Lower leg skin (tissue), 4 donors: ENCODE data around the gene GSN. TPM values are rescaled to one million over a fixed set of nuclear protein-coding genes. Genes with fewer than 3 reads are reported as not detected.

Experiments
- DNase-seq, 2 donors: peaks; one replicate each; pipeline ENCODE4 v3.0.0-alpha.2; 2019; ENCODE audit warnings: low spot score in 2 of 2
- H3K4me3 ChIP-seq: fragments of 200-600 bp; sonication (generic); 2 replicates; pipeline ENCODE4 v1.5.1; 2017; ENCODE audit warnings: mild to moderate bottlenecking, low read depth; ENCODE audit not compliant: poor library complexity, severe bottlenecking
- POLR2A ChIP-seq, 2 donors: fragments of 450-650 bp; IDR thresholded peaks; one replicate each; pipeline ENCODE4 v1.6.1; 2016 to 2017; ENCODE audit warnings: antibody characterized with exemption in 2 of 2, mild to moderate bottlenecking in 1 of 2, moderate library complexity in 1 of 2
- WGBS, 2 donors: methylation state at CpG; one replicate each; pipeline ENCODE4 v1.1.5; 2018; 5-methylcytosine and 5-hydroxymethylcytosine counted together
- intact Hi-C: fragments of 100-400 bp; cut with DNase I; formaldehyde crosslinking; loops from one replicate; pipeline ENCODE4 v1.15.0; 2023; ENCODE audit warnings: low total_unique reads
- total RNA-seq, 4 donors: library from RNA; depleted of rRNA; stranded (reverse); fragments of >200 nt; gene quantifications; one replicate each; pipeline ENCODE4 v1.1.0, GENCODE V29; 2016
- TF ChIP-seq, protein P1 (sequence below), 3 donors: fragments of 450-650 bp; IDR thresholded peaks; one replicate each; pipeline ENCODE4 v1.5.1; 2016; ENCODE audit warnings: antibody characterized with exemption in 3 of 3, mild to moderate bottlenecking in 3 of 3, moderate library complexity in 2 of 3

The GSN gene
- total RNA-seq, 4 donors from 2014 or later = 835 to 2,031 (median 1,042) TPM

DNA sequence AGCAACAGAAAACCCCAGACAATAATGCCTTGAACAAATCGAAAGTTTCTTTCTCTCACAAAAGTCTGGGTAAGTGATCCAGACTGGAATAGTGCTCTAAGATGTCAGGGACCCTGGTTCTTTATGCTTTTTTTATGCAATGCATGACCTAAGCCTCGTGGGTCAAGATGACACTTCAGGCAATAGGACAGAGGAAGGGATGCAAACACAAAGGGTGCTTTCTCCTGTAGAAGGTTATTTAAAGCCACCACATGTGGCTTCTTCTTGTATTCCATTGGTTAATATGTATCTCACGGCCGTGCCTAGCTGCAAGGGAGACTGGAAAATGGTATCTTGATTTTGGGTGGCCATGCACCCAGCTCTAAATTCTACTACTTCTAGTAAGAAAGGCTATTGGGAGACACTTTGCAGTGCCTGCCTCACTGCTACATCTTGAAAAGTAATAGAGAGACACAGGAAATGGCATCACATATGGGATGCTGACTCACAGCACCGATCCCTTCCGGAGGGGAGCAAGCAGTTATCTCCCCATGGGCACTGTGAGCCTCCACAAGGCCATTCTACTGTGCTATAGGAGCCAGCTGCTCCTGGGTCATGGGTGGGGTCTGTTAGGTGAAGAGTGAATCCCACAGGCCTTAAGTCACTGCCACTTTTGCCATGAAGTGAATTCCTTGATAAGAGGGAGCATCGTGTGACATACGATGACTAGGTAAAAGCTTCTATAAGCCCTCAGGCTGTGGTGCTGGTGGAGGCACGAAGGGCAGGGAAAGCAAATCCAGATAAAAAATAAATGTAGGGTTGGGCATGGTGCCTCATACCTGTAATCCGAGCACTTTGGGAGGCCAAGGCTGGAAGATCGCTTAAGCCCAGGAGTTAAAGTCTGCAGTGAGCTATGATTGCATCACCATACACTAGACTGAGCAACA, 33.8 kb upstream of the GSN start:
- WGBS, 2 donors = 82 to 86% methylated on average over 11 of the region's 11 CpGs
- intact Hi-C loops = no loop called here
- DNase-seq = peak in 1 of 2 donors; percentile 50
- no peak overlapping the region for H3K4me3 ChIP-seq
- no peak for TF ChIP-seq POLR2A (IDR thresholded peaks at IDR 0.05)
- TF ChIP-seq, protein P1, sequence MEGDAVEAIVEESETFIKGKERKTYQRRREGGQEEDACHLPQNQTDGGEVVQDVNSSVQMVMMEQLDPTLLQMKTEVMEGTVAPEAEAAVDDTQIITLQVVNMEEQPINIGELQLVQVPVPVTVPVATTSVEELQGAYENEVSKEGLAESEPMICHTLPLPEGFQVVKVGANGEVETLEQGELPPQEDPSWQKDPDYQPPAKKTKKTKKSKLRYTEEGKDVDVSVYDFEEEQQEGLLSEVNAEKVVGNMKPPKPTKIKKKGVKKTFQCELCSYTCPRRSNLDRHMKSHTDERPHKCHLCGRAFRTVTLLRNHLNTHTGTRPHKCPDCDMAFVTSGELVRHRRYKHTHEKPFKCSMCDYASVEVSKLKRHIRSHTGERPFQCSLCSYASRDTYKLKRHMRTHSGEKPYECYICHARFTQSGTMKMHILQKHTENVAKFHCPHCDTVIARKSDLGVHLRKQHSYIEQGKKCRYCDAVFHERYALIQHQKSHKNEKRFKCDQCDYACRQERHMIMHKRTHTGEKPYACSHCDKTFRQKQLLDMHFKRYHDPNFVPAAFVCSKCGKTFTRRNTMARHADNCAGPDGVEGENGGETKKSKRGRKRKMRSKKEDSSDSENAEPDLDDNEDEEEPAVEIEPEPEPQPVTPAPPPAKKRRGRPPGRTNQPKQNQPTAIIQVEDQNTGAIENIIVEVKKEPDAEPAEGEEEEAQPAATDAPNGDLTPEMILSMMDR (IDR thresholded peaks at IDR 0.05) = no peak

DNA sequence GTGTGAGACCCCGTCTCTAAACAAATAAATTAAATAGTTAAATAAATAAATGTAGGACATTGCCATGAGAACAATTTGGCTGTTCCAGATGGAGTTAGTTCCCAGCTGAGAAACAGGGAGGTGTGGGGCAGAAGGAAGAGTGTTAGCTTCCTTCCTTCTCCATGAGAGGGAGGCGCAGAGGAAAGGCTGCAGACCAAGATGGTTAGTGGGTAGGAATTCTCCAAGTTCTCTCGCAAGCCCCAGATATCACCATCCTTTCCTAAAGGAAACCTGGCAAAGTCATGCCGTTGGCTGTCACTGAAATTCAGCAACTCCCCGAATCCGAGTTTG, 33.2 kb upstream of the GSN start:
- intact Hi-C loops = no loop called here
- WGBS, 2 donors = 94 to 96% methylated on average over 6 of the region's 6 CpGs
- peak in 1 of 2 donors; percentile 28 for DNase-seq
- H3K4me3 ChIP-seq = no peak overlapping the region
- TF ChIP-seq, protein P1 (IDR thresholded peaks at IDR 0.05) = no peak
- TF ChIP-seq POLR2A (IDR thresholded peaks at IDR 0.05) = no peak

DNA sequence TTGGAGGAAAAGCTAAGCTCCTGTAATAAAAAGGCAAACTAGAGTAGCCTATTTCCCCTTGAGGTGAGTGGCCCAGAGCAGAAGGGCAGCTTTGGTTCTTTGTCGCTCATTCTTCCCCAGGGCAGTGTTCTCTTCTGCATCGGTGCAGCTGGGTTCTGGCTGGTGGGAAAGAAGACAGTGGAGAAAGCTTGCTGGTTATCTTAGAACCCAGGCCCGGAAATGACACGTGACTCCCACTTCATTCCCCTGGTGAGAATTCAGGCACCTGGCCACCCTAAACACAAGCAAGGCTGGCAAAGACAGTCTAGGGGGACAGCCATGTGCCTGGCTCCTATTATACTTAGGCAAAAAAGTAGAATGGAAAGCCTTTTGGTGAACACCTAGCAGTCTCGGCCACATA, 32.5 kb upstream of the GSN start:
- DNase-seq = peak in 1 of 2 donors; percentile 29
- no peak for TF ChIP-seq POLR2A (IDR thresholded peaks at IDR 0.05)
- TF ChIP-seq, protein P1 (IDR thresholded peaks at IDR 0.05) = no peak
- intact Hi-C loops = no loop called here
- 93 to 96% methylated on average over 5 of the region's 5 CpGs for WGBS, 2 donors
- no peak overlapping the region for H3K4me3 ChIP-seq

DNA sequence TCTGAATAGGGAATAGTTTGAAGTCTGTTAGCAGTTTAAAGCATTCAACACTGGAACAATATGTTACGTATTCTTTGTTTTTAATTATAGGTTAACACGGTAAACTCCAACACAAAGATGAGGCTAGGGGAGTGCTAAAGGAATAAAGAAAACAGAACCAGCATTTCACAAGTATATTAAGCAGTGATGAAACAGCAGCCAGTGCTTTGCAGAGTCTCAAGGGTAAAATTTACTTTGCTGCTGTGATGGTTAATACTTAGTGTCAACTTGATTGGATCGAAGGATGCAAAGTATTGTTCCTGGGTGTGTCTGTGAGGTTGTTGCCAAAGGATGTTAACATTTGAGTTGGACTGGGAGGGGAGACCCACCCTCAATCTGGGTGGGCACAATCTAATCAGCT, 30.0 kb upstream of the GSN start:
- H3K4me3 ChIP-seq = no peak overlapping the region
- intact Hi-C loops = no loop called here
- WGBS, 2 donors = 61 to 63% methylated on average over 3 of the region's 3 CpGs
- TF ChIP-seq POLR2A (IDR thresholded peaks at IDR 0.05) = no peak
- TF ChIP-seq, protein P1 (IDR thresholded peaks at IDR 0.05) = no peak
- peak in 1 of 2 donors; percentile 2 for DNase-seq

DNA sequence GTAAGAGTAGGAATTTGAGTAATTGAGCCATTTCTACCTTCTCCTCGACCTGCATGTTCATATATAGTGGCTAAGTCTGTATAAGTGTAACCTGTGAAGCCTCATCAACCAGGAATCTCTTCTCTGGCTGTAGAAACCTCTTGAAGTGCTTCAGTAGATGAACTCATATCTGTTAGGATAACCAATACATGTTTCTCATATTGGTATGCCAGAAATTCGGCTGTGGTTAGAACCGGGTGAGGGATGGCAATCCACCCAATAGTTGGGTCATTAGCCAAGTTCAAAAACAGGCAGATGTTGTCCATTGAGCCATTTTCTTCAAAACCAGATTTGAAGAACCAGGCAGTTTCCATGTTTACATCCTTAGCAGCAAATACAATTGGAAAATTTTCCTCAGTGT, 28.9 kb upstream of the GSN start:
- 64 to 86% methylated on average over 3 of the region's 3 CpGs for WGBS, 2 donors
- DNase-seq = peak in 1 of 2 donors; percentile 4
- H3K4me3 ChIP-seq = no peak overlapping the region
- intact Hi-C loops = no loop called here
- no peak for TF ChIP-seq POLR2A (IDR thresholded peaks at IDR 0.05)
- TF ChIP-seq, protein P1 (IDR thresholded peaks at IDR 0.05) = no peak
